Naive thymus-derived CD4-positive, alpha-beta T cell (primary cell): ENCODE data around the gene FNDC7. TPM values are rescaled to one million over a fixed set of nuclear protein-coding genes. Genes with fewer than 3 reads are reported as not detected.

ENCODE experiments used
- ATAC-seq: fragments of 150-1000 bp; cut with Tn5 transposase; 2 replicates; pipeline ENCODE4 v1.10.0; 2021; ENCODE audit warnings: mild to moderate bottlenecking, moderate library complexity
- CTCF ChIA-PET: fragments of 350-600 bp; sonication (Branson Sonifier 250); formaldehyde crosslinking; loops from one replicate; lab custom pipeline; 2021; ENCODE audit warnings: antibody characterized with exemption; lab: Charles Lee
- POLR2A ChIA-PET: fragments of 350-600 bp; sonication (Branson Sonifier 250); formaldehyde crosslinking; loops from one replicate; lab custom pipeline; 2021; ENCODE audit warnings: antibody characterized with exemption, inconsistent platforms; lab: Charles Lee
- DNase-seq, 9 donors: peaks; one replicate each; pipeline versions ENCODE4 v3.0.0 to v3.0.0-alpha.2; 2020 to 2022; ENCODE audit warnings: mixed read lengths in 1 of 9
- H3K27ac ChIP-seq: one replicate; pipeline ENCODE4 v1.7.0; 2013; ENCODE audit warnings: mild to moderate bottlenecking, low read depth, low read length, moderate library complexity
- H3K27me3 ChIP-seq, 2 donors: one replicate each; pipeline ENCODE4 v1.7.0; 2013; ENCODE audit warnings: low read length in 2 of 2, mild to moderate bottlenecking in 2 of 2, moderate library complexity in 2 of 2; ENCODE audit not compliant: control insufficient read depth in 2 of 2, insufficient read depth in 2 of 2
- H3K36me3 ChIP-seq, 3 experiments: 1 replicate in 2 of 3; 2 replicates in 1 of 3; pipeline ENCODE4 v1.7.0; 2013; ENCODE audit warnings: low read length in 3 of 3, mild to moderate bottlenecking in 3 of 3, moderate library complexity in 1 of 3; ENCODE audit not compliant: insufficient read depth in 3 of 3, control insufficient read depth in 2 of 3
- H3K4me1 ChIP-seq, 2 donors: one replicate each; pipeline ENCODE4 v1.7.0; 2013; ENCODE audit warnings: low read length in 2 of 2, mild to moderate bottlenecking in 2 of 2, moderate library complexity in 1 of 2; ENCODE audit not compliant: control insufficient read depth in 2 of 2, insufficient read depth in 2 of 2
- H3K4me3 ChIP-seq: 2 replicates; pipeline ENCODE4 v1.7.0; 2013; ENCODE audit warnings: mild to moderate bottlenecking, low read length
- H3K9me3 ChIP-seq, 3 experiments: 1 replicate in 2 of 3; 2 replicates in 1 of 3; pipeline ENCODE4 v1.7.0; 2013; ENCODE audit warnings: low read length in 3 of 3; ENCODE audit not compliant: control insufficient read depth in 2 of 3
- H3K27ac Mint-ChIP-seq, 9 donors: one replicate each; pipeline ENCODE4 v1.8.0; 2020 to 2022; ENCODE audit warnings: mixed read lengths in 9 of 9, mild to moderate bottlenecking in 8 of 9, moderate library complexity in 5 of 9, inconsistent platforms in 2 of 9
- H3K27me3 Mint-ChIP-seq, 5 donors: one replicate each; pipeline ENCODE4 v1.8.0; 2021 to 2022; ENCODE audit warnings: mixed read lengths in 5 of 5, mild to moderate bottlenecking in 1 of 5
- H3K36me3 Mint-ChIP-seq, 5 donors: one replicate each; pipeline ENCODE4 v1.8.0; 2020 to 2022; ENCODE audit warnings: mixed read lengths in 5 of 5, mild to moderate bottlenecking in 3 of 5, inconsistent platforms in 1 of 5
- H3K4me1 Mint-ChIP-seq, 7 donors: one replicate each; pipeline ENCODE4 v1.8.0; 2020 to 2022; ENCODE audit warnings: mixed read lengths in 7 of 7, mild to moderate bottlenecking in 3 of 7, inconsistent platforms in 1 of 7
- H3K4me3 Mint-ChIP-seq, 10 donors: one replicate each; pipeline ENCODE4 v1.8.0; 2020 to 2022; ENCODE audit warnings: mild to moderate bottlenecking in 10 of 10, mixed read lengths in 10 of 10, moderate library complexity in 6 of 10, inconsistent platforms in 2 of 10
- H3K9me3 Mint-ChIP-seq, 11 donors: one replicate each; pipeline ENCODE4 v1.8.0; 2020 to 2022; ENCODE audit warnings: mixed read lengths in 11 of 11, mild to moderate bottlenecking in 4 of 11, inconsistent platforms in 1 of 11, moderate library complexity in 1 of 11
- intact Hi-C, 2 donors: fragments of 100-400 bp; cut with micrococcal nuclease; formaldehyde crosslinking; loops; one replicate each; pipeline ENCODE4 v1.15.1; 2023
- polyA plus RNA-seq, 2 donors: library from polyadenylated mRNA; unstranded; fragments of 300-500 nt; fragmentation: Illumina TruSeq; gene quantifications; one replicate each; pipeline ENCODE4 v1.2.3, GENCODE V29; 2021
- total RNA-seq, 6 experiments: library from RNA in 5 of 6; stranded (reverse) in 5 of 6; gene quantifications; 1 replicate in 5 of 6; 2 replicates in 1 of 6; pipeline ENCODE4 v1.2.3 and lab custom pipeline; 2021 to 2026

Gene FNDC7
- total and polyA plus RNA-seq, 7 experiments from 2014 or later: 0.13 to 0.22 TPM; not detected in 5

- Mint-ChIP-seq H3K27ac (peak overlapping the region; percentile 68 to 95 (median 90)), H3K27me3 (peaks cover 0 to 5% (median 0%) of the 10 kb centered on the region in 5 donors), H3K36me3 (peaks cover 12 to 27% (median 16%) of the 10 kb centered on the region in 5 donors), H3K4me3 (peak overlapping the region in 8 of 10 donors; percentile 49 to 78 (median 72)), H3K9me3 (peaks cover 0 to 3% (median 0%) of the 10 kb centered on the region in 11 donors), H3K4me1 (peaks cover 17 to 76% (median 51%) of the 10 kb centered on the region in 7 donors)
- CTCF ChIA-PET: interaction anchor here (1.3 kb wide), 1 partner anchor 10 kb away, joined by 4 read pairs; no protein-coding TSS in a partner anchor
- intact Hi-C loops: loop anchor here in 1 of 2 donors (1.0 kb wide), 1 partner anchor 12 kb away; the partner anchor contains the start of gene PRPF38B
- DNase-seq (peak in 7 of 9 donors; percentile 32 to 58 (median 42)), ATAC-seq (peak; percentile 68)
- H3K4me3 ChIP-seq: no peak overlapping the region
- H3K9me3 ChIP-seq: no peaks in the 10 kb centered on the region
- peaks cover 11 to 16% (median 15%) of the 10 kb centered on the region in 3 experiments for H3K36me3 ChIP-seq
- peak overlapping the region; percentile 66 for H3K27ac ChIP-seq
- H3K27me3 ChIP-seq: no peaks in the 10 kb centered on the region
- peaks cover 22 to 28% of the 10 kb centered on the region in 2 donors for H3K4me1 ChIP-seq
- POLR2A ChIA-PET: interaction anchor here (1.1 to 10.2 kb wide), 5 partner anchors 11 to 60 kb away, joined by 3 to 144 read pairs (median 7); partner anchors contain the start of genes HENMT1 and PRPF38B
Observed at GRCh38 chr1:108703939-108704338, 8.8 kb upstream of the FNDC7 start.

- DNase-seq: no peak
- H3K4me1 ChIP-seq: peaks cover 22 to 28% of the 10 kb centered on the region in 2 donors
- H3K36me3 Mint-ChIP-seq: peaks cover 6 to 22% (median 10%) of the 10 kb centered on the region in 5 donors
- H3K9me3 Mint-ChIP-seq: peaks cover 0 to 3% (median 0%) of the 10 kb centered on the region in 11 donors
- H3K27ac ChIP-seq: peak overlapping the region; percentile 66
- peaks cover 13 to 76% (median 51%) of the 10 kb centered on the region in 7 donors for H3K4me1 Mint-ChIP-seq
- POLR2A ChIA-PET: interaction anchor here (0.9 to 10.2 kb wide), 6 partner anchors 11 to 61 kb away, joined by 3 to 144 read pairs (median 4); partner anchors contain the start of genes HENMT1 and PRPF38B
- no peaks in the 10 kb centered on the region for H3K27me3 ChIP-seq
- H3K9me3 ChIP-seq: no peaks in the 10 kb centered on the region
- H3K4me3 ChIP-seq: no peak overlapping the region
- peaks cover 5 to 10% (median 9%) of the 10 kb centered on the region in 3 experiments for H3K36me3 ChIP-seq
- peak overlapping the region; percentile 68 to 95 (median 90) for H3K27ac Mint-ChIP-seq
- H3K27me3 Mint-ChIP-seq: peaks cover 0 to 5% (median 0%) of the 10 kb centered on the region in 5 donors
- CTCF ChIA-PET: interaction anchor here (1.1 to 1.3 kb wide), 2 partner anchors 10 to 12 kb away, joined by 3 to 4 read pairs; partner anchors contain the start of gene PRPF38B
- peak overlapping the region in 6 of 10 donors; percentile 5 to 78 (median 56) for H3K4me3 Mint-ChIP-seq
- ATAC-seq: no peak
- intact Hi-C loops: no loop called here
Observed at GRCh38 chr1:108704496-108704895, 8.2 kb upstream of the FNDC7 start.

DNA sequence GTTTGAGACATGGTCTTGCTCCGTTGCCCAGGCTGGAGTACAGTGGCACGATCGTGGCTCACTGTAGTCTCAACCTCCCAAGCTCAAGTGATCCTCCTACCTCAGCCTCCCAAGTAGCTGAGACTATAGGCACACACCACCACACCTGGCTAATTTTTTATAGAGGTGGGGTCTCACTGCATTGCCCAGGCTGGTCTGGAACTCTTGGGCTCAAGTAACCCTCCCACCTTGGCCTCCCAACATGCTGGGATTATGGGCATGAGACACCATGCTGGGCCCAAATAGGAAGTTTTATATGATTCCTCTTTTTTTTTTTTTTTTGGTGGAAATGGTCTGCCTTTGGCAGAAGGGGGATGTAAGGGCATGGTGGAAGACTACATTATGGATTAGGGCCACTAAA lies 6.1 kb upstream of the FNDC7 start:
- no peak for DNase-seq
- Mint-ChIP-seq H3K9me3 (peaks cover 0 to 3% (median 0%) of the 10 kb centered on the region in 11 donors), H3K27me3 (peaks cover 0 to 6% (median 0%) of the 10 kb centered on the region in 5 donors), H3K27ac (peak overlapping the region in 4 of 9 donors; percentile 16 to 62 (median 36)), H3K4me1 (peaks cover 10 to 62% (median 49%) of the 10 kb centered on the region in 7 donors), H3K4me3 (no peak overlapping the region), H3K36me3 (peaks cover 0 to 10% (median 4%) of the 10 kb centered on the region in 5 donors)
- intact Hi-C loops: loop anchor here in 1 of 2 donors (5.0 kb wide), 1 partner anchor 144 kb away; the partner anchor contains the start of gene EEIG2
- ChIA-PET CTCF (interaction anchor here (0.8 kb wide), 1 partner anchor 144 kb away, joined by 4 read pairs; no protein-coding TSS in a partner anchor), POLR2A (interaction anchor here (10.2 kb wide), 1 partner anchor 13 kb away, joined by 144 read pairs; the partner anchor contains the start of gene PRPF38B)
- no peak overlapping the region for H3K27ac ChIP-seq
- no peaks in the 10 kb centered on the region for H3K36me3 ChIP-seq
- H3K9me3 ChIP-seq: no peaks in the 10 kb centered on the region
- peaks cover 22 to 28% of the 10 kb centered on the region in 2 donors for H3K4me1 ChIP-seq
- no peak for ATAC-seq
- no peak overlapping the region for H3K4me3 ChIP-seq
- H3K27me3 ChIP-seq: no peaks in the 10 kb centered on the region

GRCh38 chr1:108708691-108709660 lies 3.7 kb upstream of the FNDC7 start:
- Mint-ChIP-seq H3K4me1 (peaks cover 7 to 44% (median 33%) of the 10 kb centered on the region in 7 donors), H3K4me3 (peak overlapping the region in 2 of 10 donors; percentile 15 to 38), H3K36me3 (no peaks in the 10 kb centered on the region), H3K9me3 (peaks cover 0 to 3% (median 0%) of the 10 kb centered on the region in 11 donors), H3K27ac (peak overlapping the region in 3 of 9 donors; percentile 1 to 38 (median 2)), H3K27me3 (peaks cover 0 to 20% (median 0%) of the 10 kb centered on the region in 5 donors)
- DNase-seq (peak; percentile 24 to 65 (median 54)), ATAC-seq (peak; percentile 87)
- CTCF ChIA-PET: interaction anchor here (0.6 to 1.9 kb wide), 8 partner anchors 8 to 71 kb away, joined by 3 to 16 read pairs (median 4); partner anchors contain the start of gene PRPF38B
- POLR2A ChIA-PET: interaction anchor here (1.1 to 10.2 kb wide), 3 partner anchors 16 to 147 kb away, joined by 4 to 144 read pairs (median 5); partner anchors contain the start of genes HENMT1 and PRPF38B
- no peaks in the 10 kb centered on the region for H3K9me3 ChIP-seq
- H3K36me3 ChIP-seq: no peaks in the 10 kb centered on the region
- H3K27me3 ChIP-seq: no peaks in the 10 kb centered on the region
- intact Hi-C loops: loop anchor here (1.0 to 5.0 kb wide), 6 partner anchors 17 to 197 kb away; partner anchors contain the start of genes PRPF38B (in 2 of the 2), STXBP3 (in 2 of the 2) and EEIG2 (in 1 of the 2)
- no peak overlapping the region for H3K4me3 ChIP-seq
- H3K4me1 ChIP-seq: peaks cover 21 to 24% of the 10 kb centered on the region in 2 donors
- H3K27ac ChIP-seq: no peak overlapping the region

- Mint-ChIP-seq H3K4me1 (no peaks in the 10 kb centered on the region), H3K9me3 (no peaks in the 10 kb centered on the region), H3K27ac (no peak overlapping the region), H3K27me3 (peaks cover 0 to 29% (median 6%) of the 10 kb centered on the region in 5 donors), H3K36me3 (no peaks in the 10 kb centered on the region), H3K4me3 (no peak overlapping the region)
- H3K9me3 ChIP-seq: no peaks in the 10 kb centered on the region
- ATAC-seq (no peak), DNase-seq (no peak)
- ChIA-PET CTCF (interaction anchor here (1.2 kb wide), 1 partner anchor 7 kb away, joined by 3 read pairs; no protein-coding TSS in a partner anchor), POLR2A (interaction anchor here (2.0 kb wide), 1 partner anchor 23 kb away, joined by 5 read pairs; no protein-coding TSS in a partner anchor)
- no peaks in the 10 kb centered on the region for H3K36me3 ChIP-seq
- intact Hi-C loops: no loop called here
- no peak overlapping the region for H3K27ac ChIP-seq
- H3K4me1 ChIP-seq: no peaks in the 10 kb centered on the region
- no peaks in the 10 kb centered on the region for H3K27me3 ChIP-seq
- H3K4me3 ChIP-seq: no peak overlapping the region
Observed at GRCh38 chr1:108715932-108716331, 3.2 kb downstream of the FNDC7 start.
